ENCODE results near the gene FMN2. TPM values are rescaled to one million over a fixed set of nuclear protein-coding genes. Genes with fewer than 3 reads are reported as not detected.

Gene FMN2
- total RNA-seq, 2 experiments from 2014 or later = not detected

DNA sequence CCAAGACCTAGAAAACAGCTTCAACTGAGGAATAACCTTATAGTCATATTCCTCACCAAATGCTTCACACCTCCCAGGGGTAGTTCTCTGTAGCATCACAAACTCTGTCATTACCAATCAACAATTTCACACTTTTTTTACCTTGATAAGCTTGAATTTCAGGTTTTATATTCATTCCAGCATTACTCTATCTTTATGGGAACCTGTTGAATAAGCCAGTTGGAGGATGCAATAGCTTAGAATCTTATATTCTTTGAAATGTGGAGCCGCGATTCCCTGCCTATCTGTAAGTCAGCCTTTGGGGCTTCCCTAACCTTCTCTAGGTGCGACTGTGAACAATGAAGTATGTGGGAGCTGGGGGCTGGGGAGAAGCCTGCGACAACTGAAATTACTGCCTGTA lies 374.8 kb downstream of the FMN2 start:
- CTCF ChIA-PET = no interaction called here
- POLR2A ChIA-PET = no interaction called here

DNA sequence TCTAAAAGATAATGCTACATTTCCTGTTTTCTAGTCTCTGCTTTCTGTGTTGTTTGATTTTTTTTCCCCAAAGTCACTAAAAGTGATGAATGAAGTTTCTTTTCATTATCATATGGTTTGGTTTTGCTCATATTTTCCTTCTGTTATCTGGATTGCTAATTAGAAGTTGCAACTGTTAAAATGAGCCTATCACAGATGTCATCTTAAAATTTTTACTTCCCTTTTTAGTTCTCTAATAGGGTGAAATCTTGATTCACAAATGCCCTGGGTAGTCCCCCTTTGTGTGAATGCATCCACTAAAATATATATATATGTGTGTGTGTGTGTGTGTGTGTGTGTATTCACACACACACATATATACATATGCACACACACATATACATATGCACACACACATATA lies 376.2 kb downstream of the FMN2 start:
- ChIA-PET POLR2A (no interaction called here), CTCF (no interaction called here)

DNA sequence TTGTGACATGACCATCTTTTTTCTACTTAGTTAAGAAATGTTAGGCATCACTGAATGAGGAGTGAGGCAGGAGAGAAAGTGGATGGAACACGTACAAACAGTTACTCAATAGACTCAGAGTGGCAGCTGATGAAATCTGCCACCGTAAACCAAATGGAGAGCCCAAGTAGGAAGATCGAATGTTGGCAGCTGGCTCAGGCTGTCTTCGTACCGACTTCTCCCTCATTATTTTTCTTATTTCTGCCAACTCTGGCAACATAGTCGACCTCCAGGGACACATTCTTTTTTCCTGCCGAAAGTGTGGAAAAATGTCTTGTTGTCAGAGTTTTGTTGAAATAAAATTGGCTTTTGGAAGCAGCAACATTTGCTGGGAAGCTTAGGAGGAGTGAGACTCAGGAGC lies 377.0 kb downstream of the FMN2 start:
- CTCF ChIA-PET = no interaction called here
- POLR2A ChIA-PET = no interaction called here

GRCh38 chr1:240474133-240474614 lies 382.5 kb downstream of the FMN2 start:
- POLR2A ChIA-PET = no interaction called here
- CTCF ChIA-PET = no interaction called here

GRCh38 chr1:240475832-240476231 lies 384.1 kb downstream of the FMN2 start:
- POLR2A ChIA-PET = no interaction called here
- CTCF ChIA-PET = no interaction called here

- POLR2A ChIA-PET = no interaction called here
- CTCF ChIA-PET = no interaction called here
Observed at GRCh38 chr1:240478536-240478935, 386.9 kb downstream of the FMN2 start.

- ChIA-PET POLR2A (no interaction called here), CTCF (no interaction called here)
Observed at GRCh38 chr1:240484804-240485443, 393.2 kb downstream of the FMN2 start.

- ChIA-PET CTCF (no interaction called here), POLR2A (no interaction called here)
Observed at GRCh38 chr1:240486611-240487010, 394.9 kb downstream of the FMN2 start.

DNA sequence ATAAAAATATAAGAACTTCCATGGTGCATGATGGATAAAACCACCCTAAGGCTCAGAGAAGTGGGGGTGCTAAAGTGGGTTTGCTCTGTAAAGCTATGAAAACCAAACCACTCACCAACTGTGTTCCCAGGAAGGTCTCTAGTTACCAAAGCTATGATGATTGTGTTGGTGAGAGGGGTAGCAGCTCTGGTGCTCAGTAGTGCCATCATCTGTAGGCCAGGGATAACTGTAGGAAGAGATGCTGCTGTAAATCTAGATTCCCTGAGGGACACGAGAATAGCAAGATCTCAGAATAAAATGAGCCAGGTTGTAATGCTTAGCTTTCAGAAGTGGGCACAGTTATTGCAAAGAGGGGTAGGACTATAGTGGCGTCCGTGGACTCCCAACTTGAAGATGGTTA lies 395.8 kb downstream of the FMN2 start:
- ChIA-PET POLR2A (no interaction called here), CTCF (no interaction called here)

GRCh38 chr1:240491156-240491555 lies 399.5 kb downstream of the FMN2 start:
- CTCF ChIA-PET = no interaction called here
- POLR2A ChIA-PET = no interaction called here

DNA sequence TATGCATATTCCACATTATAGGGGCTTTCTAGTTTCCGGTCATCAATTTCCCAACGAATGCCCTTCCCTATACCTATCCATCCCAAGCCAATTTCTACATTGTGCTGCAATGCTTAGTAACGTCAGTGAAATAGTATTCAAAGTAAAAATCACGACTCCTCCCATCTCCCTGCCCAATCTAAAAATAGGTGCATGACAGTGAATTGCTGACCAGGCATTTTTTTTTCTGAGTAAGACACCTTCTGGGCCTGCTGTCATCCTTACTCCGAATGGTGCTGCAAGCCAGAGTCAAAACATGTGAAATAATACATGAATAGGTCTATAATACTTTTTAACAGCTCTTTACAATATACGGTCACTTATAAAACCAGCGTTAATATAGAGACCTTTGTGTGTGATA lies 400.1 kb downstream of the FMN2 start:
- ChIA-PET CTCF (no interaction called here), POLR2A (no interaction called here)

GRCh38 chr1:240492832-240493440 lies 401.3 kb downstream of the FMN2 start:
- ChIA-PET POLR2A (no interaction called here), CTCF (no interaction called here)

DNA sequence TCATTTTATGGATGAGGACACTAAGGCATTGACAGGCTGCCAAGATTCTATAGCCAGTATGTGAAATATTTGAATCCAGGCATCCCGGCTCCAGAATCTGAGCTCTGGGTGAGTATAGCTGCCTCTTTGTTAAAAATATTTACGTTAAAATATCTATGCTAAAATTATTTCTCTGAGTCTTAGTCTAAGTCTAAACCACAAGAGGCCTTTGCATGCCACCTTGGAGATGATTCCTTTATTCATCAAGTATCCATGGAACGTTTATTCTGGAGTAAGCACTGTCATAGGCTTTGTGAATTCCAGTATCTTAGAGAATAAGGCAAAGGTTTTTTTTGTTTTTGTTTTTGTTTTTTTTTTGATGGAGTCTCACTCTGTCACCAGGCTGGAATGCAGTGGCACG lies 403.9 kb downstream of the FMN2 start:
- ChIA-PET POLR2A (no interaction called here), CTCF (no interaction called here)

DNA sequence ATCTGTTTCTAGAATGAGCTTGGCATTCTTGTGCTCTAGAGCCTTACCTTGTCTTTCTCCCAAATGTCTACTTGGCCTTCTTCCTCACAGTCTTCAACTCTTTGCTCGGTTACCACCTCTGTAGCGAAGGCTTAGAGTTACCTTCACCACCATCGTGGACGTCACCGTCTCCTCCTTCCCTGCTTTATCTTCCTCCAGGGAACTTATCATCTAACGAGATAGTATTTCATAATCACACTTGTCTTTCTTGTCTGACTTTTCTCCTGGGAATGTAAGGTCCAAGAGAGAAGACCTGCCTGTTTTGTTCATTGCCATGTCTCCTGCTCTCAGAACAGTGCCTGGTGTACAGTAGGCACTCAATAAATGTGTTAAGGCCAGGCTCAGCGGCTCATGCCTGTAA lies 404.7 kb downstream of the FMN2 start:
- POLR2A ChIA-PET = no interaction called here
- CTCF ChIA-PET = no interaction called here

DNA sequence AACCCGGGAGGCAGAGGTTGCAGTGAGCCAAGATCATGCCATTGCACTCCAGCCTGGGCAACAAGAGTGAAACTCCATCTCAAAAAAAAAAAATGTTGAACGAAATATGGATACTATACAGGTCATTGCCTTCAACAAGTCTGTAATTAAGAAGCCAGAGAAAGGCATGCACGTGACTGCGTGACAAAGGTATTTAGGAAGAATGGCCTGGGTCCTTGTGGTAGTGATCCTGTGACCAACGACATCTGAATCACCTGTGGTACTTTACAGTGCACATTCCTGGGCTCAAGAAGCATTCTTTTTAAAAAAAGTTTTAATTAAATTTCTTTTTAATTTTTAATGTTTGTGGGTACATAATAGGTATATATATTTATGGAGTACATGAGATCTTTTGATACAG lies 405.3 kb downstream of the FMN2 start:
- ChIA-PET CTCF (no interaction called here), POLR2A (no interaction called here)

DNA sequence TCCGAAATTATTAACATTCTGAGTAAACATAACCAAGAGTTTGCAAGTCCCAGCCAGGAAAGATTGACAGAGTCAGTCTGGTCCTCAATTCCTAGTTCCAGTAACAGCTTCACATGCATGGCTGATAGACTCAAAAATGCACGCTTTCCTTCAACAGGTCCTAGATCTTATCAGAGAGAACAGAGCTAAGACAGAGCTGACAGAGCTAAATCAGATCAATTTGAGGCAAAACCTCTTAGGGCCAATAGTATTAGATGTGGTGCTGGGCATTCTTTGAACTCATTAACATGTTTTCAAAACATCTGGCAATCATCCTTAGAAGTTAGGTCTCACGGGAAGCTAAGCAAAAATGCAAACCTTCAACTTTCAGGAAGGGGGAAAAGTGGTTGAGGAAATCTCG lies 406.2 kb downstream of the FMN2 start:
- ChIA-PET POLR2A (no interaction called here), CTCF (no interaction called here)

DNA sequence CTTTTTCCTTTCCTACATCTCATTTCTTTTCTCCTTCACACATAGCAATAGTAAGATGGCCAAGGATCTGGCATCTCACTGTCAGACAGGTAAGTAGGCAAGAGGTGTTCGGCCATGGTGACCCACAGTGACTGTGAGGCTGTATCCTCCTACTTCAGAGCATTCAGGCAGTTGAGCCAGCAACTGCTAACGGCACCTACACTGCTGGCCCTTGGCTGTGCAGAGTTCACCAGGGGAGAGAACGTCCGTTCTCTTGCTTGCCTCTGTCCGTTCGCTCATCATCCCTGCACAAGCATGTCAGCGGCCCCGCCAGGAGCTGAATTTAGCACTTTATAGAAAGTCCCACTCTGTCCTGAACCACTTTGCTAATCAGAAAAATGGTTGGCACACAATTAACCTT lies 406.7 kb downstream of the FMN2 start:
- CTCF ChIA-PET = no interaction called here
- POLR2A ChIA-PET = no interaction called here

DNA sequence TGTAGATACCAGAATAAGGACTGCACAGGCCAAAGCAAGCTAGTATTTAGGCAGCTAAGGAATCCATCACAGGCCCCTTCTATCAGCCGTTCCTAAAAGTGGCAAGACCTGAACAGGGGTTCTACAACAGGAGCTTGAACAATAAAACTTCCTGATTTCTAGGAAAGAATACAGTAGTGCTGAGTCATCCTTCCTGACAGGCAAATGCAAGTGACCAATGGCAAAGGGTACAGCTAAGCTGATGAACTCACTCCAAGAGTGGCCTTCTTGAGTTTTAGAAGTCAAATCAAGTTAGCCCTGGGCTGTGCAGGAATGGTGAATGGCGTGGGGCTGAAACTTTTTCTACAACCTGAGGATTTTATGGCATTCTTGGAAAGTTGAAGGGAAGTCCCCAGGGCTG lies 407.3 kb downstream of the FMN2 start:
- CTCF ChIA-PET = no interaction called here
- POLR2A ChIA-PET = no interaction called here

DNA sequence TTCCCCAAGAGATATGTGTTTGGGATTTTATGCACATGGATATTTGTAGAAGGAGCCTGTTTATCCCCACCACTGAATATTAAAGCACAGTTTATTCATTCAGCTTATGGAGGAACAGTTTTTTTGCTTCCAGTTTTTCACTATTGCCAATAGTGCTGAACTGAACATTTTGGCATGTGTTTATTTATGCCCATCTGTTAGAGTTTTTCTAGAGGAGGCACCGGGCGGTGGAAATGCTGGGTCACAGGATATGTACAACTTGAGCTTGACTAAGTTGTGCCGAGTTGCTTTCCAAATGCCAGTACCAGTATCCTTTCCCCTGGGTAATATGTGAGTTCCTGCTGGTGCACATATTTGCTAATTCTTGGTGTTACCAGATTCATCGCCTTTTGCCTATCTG lies 409.0 kb downstream of the FMN2 start:
- CTCF ChIA-PET = interaction anchor here (0.6 kb wide), 1 partner anchor 30 kb away, joined by 3 read pairs; no protein-coding TSS in a partner anchor
- POLR2A ChIA-PET = no interaction called here

GRCh38 chr1:240501115-240501514 lies 409.4 kb downstream of the FMN2 start:
- ChIA-PET POLR2A (no interaction called here), CTCF (interaction anchor here (0.6 kb wide), 1 partner anchor 30 kb away, joined by 3 read pairs; no protein-coding TSS in a partner anchor)

DNA sequence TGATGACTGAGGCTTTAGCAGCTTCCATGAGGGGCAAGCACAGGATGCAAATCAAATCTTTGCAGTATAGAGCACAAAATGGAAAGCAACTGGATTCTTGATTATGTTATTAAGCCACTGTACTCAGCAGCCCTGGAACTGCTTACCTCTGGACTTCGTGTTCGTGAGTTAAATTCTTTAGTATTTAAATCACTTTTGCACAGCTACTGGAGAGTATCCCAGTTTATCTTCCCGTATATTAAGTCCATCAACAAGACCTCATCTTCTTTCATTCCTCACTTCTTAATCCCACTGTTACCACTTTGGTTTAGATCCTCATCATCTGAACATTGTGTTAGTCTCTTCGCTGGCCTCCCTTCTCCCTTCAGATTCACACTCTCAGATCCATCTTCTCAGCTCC lies 411.4 kb downstream of the FMN2 start:
- ChIA-PET CTCF (no interaction called here), POLR2A (no interaction called here)

GRCh38 chr1:240503558-240503957 lies 411.9 kb downstream of the FMN2 start:
- ChIA-PET CTCF (no interaction called here), POLR2A (no interaction called here)
